H1 (cell line): ENCODE data around the gene GJD2. TPM values are rescaled to one million over a fixed set of nuclear protein-coding genes. Genes with fewer than 3 reads are reported as not detected.

Experiments
- CTCF ChIA-PET: fragments of 300-600 bp; sonication (Branson Sonifier 250); formaldehyde crosslinking; loops from one replicate; lab custom pipeline; 2021; ENCODE audit not compliant: partially characterized antibody; lab: Charles Lee
- POLR2A ChIA-PET: fragments of 300-600 bp; sonication (Branson Sonifier 250); formaldehyde crosslinking; loops from one replicate; lab custom pipeline; 2021; ENCODE audit warnings: inconsistent platforms; ENCODE audit not compliant: partially characterized antibody; lab: Charles Lee
- DNase-seq, 2 experiments: peaks; one replicate each; pipeline versions ENCODE4 v3.0.0 to v3.0.0-alpha.2; 2010 to 2022; ENCODE audit warnings: low spot score in 2 of 2, low read depth in 1 of 2, mixed read lengths in 1 of 2
- FAIRE-seq: peaks from 2 replicates; lab custom pipeline; 2011; peaks lifted over from hg19 to GRCh38; lab: Jason Lieb, UNC
- H2AFZ ChIP-seq: 2 replicates; pipeline ENCODE4 v1.8.1; 2012; ENCODE audit warnings: low read length, inconsistent platforms
- H2AK5ac ChIP-seq: 2 replicates; pipeline ENCODE4 v1.6.1; 2013; ENCODE audit warnings: low read depth, low read length
- H2BK120ac ChIP-seq: replicated peaks from 2 replicates; pipeline ENCODE3; 2013; ENCODE audit warnings: low read depth, low read length, inconsistent platforms
- H2BK12ac ChIP-seq: 2 replicates; pipeline ENCODE4 v1.6.1; 2013; ENCODE audit warnings: low read depth, low read length
- H2BK15ac ChIP-seq: 2 replicates; pipeline ENCODE4 v1.6.1; 2013; ENCODE audit warnings: low read length
- H2BK20ac ChIP-seq: 2 replicates; pipeline ENCODE4 v1.6.1; 2013; ENCODE audit warnings: low read length
- H2BK5ac ChIP-seq: 2 replicates; pipeline ENCODE4 v1.6.1; 2013; ENCODE audit warnings: low read depth, low read length
- H3K14ac ChIP-seq: 2 replicates; pipeline ENCODE4 v1.6.1; 2013; ENCODE audit warnings: inconsistent platforms; ENCODE audit not compliant: insufficient read length
- H3K18ac ChIP-seq: 2 replicates; pipeline ENCODE4 v1.6.1; 2013; ENCODE audit warnings: low read length; ENCODE audit errors: extremely low read depth
- H3K23ac ChIP-seq: 2 replicates; pipeline ENCODE4 v1.6.1; 2013; ENCODE audit warnings: inconsistent platforms; ENCODE audit not compliant: insufficient read length
- H3K23me2 ChIP-seq: 2 replicates; pipeline ENCODE4 v1.6.1; 2013; ENCODE audit warnings: low read depth, low read length
- H3K27ac ChIP-seq: 2 replicates; pipeline ENCODE4 v1.6.1; 2011; ENCODE audit warnings: low read depth, low read length, inconsistent platforms
- H3K27me3 ChIP-seq, 4 experiments: replicated peaks in 1 of 4; 1 replicate in 1 of 4; 2 replicates in 3 of 4; pipeline versions ENCODE4 v1.6.1 to v1.8.1; 2011 to 2013; ENCODE audit warnings: low read length in 3 of 4, mild to moderate bottlenecking in 3 of 4, inconsistent platforms in 2 of 4, mixed read lengths in 2 of 4, moderate library complexity in 1 of 4; ENCODE audit not compliant: control insufficient read depth in 3 of 4, insufficient read depth in 3 of 4; ENCODE audit errors: extremely low read depth in 1 of 4
- H3K36me3 ChIP-seq, 4 experiments: 2 replicates each; pipeline versions ENCODE4 v1.6.1 to v1.8.1; 2011 to 2013; ENCODE audit warnings: mild to moderate bottlenecking in 4 of 4, low read length in 3 of 4, moderate library complexity in 2 of 4, control low read depth in 1 of 4, inconsistent platforms in 1 of 4; ENCODE audit not compliant: insufficient read depth in 4 of 4, control insufficient read depth in 2 of 4
- H3K4ac ChIP-seq: replicated peaks from 2 replicates; pipeline ENCODE3; 2013; ENCODE audit warnings: low read length, low read depth, mixed read lengths, inconsistent platforms; ENCODE audit not compliant: insufficient read length
- H3K4me1 ChIP-seq, 4 experiments: replicated peaks in 1 of 4; 1 replicate in 1 of 4; 2 replicates in 3 of 4; pipeline versions ENCODE4 v1.6.1 to v1.8.1; 2011 to 2013; ENCODE audit warnings: low read length in 3 of 4, inconsistent platforms in 2 of 4, mixed read lengths in 1 of 4; ENCODE audit not compliant: insufficient read depth in 4 of 4, control insufficient read depth in 3 of 4
- H3K4me2 ChIP-seq, 2 experiments: 2 replicates each; pipeline versions ENCODE4 v1.6.1 to v1.8.1; 2011 to 2013; ENCODE audit warnings: low read depth in 2 of 2, low read length in 2 of 2, control low read depth in 1 of 2, inconsistent platforms in 1 of 2, mild to moderate bottlenecking in 1 of 2; ENCODE audit not compliant: insufficient read depth in 1 of 2
- H3K4me3 ChIP-seq, 4 experiments: fragments of 200-600, 300-600 bp in 1 of 4; sonication (generic), shearing (Covaris generic), sonication (Bioruptor Twin) in 1 of 4; 2 replicates each; pipeline versions ENCODE4 v1.5.1 to v1.8.1; 2011 to 2016; ENCODE audit warnings: low read length in 4 of 4, low read depth in 3 of 4, control low read depth in 2 of 4, inconsistent platforms in 2 of 4, mild to moderate bottlenecking in 2 of 4, mixed read lengths in 1 of 4, moderate library complexity in 1 of 4; ENCODE audit not compliant: insufficient read depth in 2 of 4; ENCODE audit errors: extremely low read depth in 1 of 4
- H3K56ac ChIP-seq: replicated peaks from 2 replicates; pipeline ENCODE3; 2013; ENCODE audit warnings: low read depth, mild to moderate bottlenecking, mixed read lengths, low read length, inconsistent platforms; ENCODE audit not compliant: insufficient read length
- H3K79me1 ChIP-seq: 2 replicates; pipeline ENCODE4 v1.6.1; 2013; ENCODE audit warnings: low read depth, low read length, control low read depth
- H3K79me2 ChIP-seq, 2 experiments: 2 replicates each; pipeline versions ENCODE4 v1.6.1 to v1.8.1; 2012 to 2013; ENCODE audit warnings: low read length in 2 of 2, mild to moderate bottlenecking in 2 of 2, inconsistent platforms in 1 of 2; ENCODE audit not compliant: insufficient read depth in 2 of 2, control insufficient read depth in 1 of 2
- H3K9ac ChIP-seq, 4 experiments: replicated peaks in 1 of 4; 1 replicate in 1 of 4; 2 replicates in 3 of 4; pipeline versions ENCODE4 v1.6.1 to v1.8.1; 2011 to 2013; ENCODE audit warnings: low read depth in 3 of 4, low read length in 3 of 4, control low read depth in 2 of 4, mild to moderate bottlenecking in 2 of 4, moderate library complexity in 2 of 4, inconsistent platforms in 1 of 4; ENCODE audit errors: extremely low read depth in 1 of 4
- H3K9me3 ChIP-seq, 2 experiments: 2 replicates each; pipeline versions ENCODE4 v1.6.1 to v1.8.1; 2012 to 2013; ENCODE audit warnings: mild to moderate bottlenecking in 2 of 2, moderate library complexity in 2 of 2, control low read depth in 1 of 2, inconsistent platforms in 1 of 2, low read depth in 1 of 2, low read length in 1 of 2, mixed read lengths in 1 of 2; ENCODE audit not compliant: insufficient read depth in 2 of 2
- H4K20me1 ChIP-seq, 2 experiments: replicated peaks in 1 of 2; 2 replicates each; pipeline versions ENCODE3 to v1.8.1; 2011 to 2013; ENCODE audit warnings: inconsistent platforms in 2 of 2, low read length in 2 of 2, mild to moderate bottlenecking in 1 of 2; ENCODE audit not compliant: insufficient read depth in 2 of 2, control insufficient read depth in 1 of 2
- H4K5ac ChIP-seq: 2 replicates; pipeline ENCODE4 v1.6.1; 2013; ENCODE audit warnings: low read length, low read depth, mixed read lengths, inconsistent platforms; ENCODE audit not compliant: insufficient read length
- H4K8ac ChIP-seq: 2 replicates; pipeline ENCODE4 v1.8.0; 2013; ENCODE audit warnings: mild to moderate bottlenecking, moderate library complexity, low read length, inconsistent platforms; ENCODE audit not compliant: insufficient read depth; ENCODE audit errors: extremely low read depth
- H4K91ac ChIP-seq: replicated peaks from 2 replicates; pipeline ENCODE3; 2013; ENCODE audit warnings: low read length, mixed read lengths, inconsistent platforms; ENCODE audit not compliant: insufficient read length
- ASH2L ChIP-seq: fragments of 200-600, 300-600 bp; sonication (generic); IDR thresholded peaks from one replicate; pipeline ENCODE4 v1.7.1; 2017; ENCODE audit warnings: low read length
- BCL11A ChIP-seq, 2 experiments: IDR thresholded peaks; one replicate each; pipeline ENCODE4 v1.6.1; 2011; ENCODE audit warnings: low read depth in 2 of 2, low read length in 2 of 2, mild to moderate bottlenecking in 2 of 2
- CHD1 ChIP-seq: IDR thresholded peaks from 2 replicates; pipeline ENCODE4 v1.6.1; 2012; ENCODE audit warnings: low read depth, low read length, improper control_type of control experiment
- CHD2 ChIP-seq: IDR thresholded peaks from 2 replicates; pipeline ENCODE4 v1.6.1; 2012; ENCODE audit warnings: low read length, improper control_type of control experiment
- CREB1 ChIP-seq: IDR thresholded peaks from 2 replicates; pipeline ENCODE4 v1.6.1; 2012; ENCODE audit warnings: inconsistent platforms
- FOSL1 ChIP-seq: IDR thresholded peaks from 2 replicates; pipeline ENCODE4 v1.6.1; 2011; ENCODE audit warnings: mild to moderate bottlenecking, low read depth, low read length, moderate library complexity; ENCODE audit not compliant: insufficient read depth
- JUND ChIP-seq: IDR thresholded peaks from 2 replicates; pipeline ENCODE4 v1.6.1; 2011; ENCODE audit warnings: mild to moderate bottlenecking, improper control_type of control experiment, low read length
- PHF8 ChIP-seq: fragments of 200-600 bp; sonication (generic); conservative IDR thresholded peaks from 2 replicates; pipeline ENCODE4 v1.7.1; 2012; ENCODE audit warnings: low read depth, mild to moderate bottlenecking, inconsistent platforms, low read length, moderate library complexity
- RXRA ChIP-seq: IDR thresholded peaks from 2 replicates; pipeline ENCODE4 v1.6.1; 2011; ENCODE audit warnings: low read depth, mild to moderate bottlenecking, low read length, moderate library complexity; ENCODE audit not compliant: insufficient read depth
- SIRT6 ChIP-seq: IDR thresholded peaks from one replicate; pipeline ENCODE4 v1.7.1; 2012; ENCODE audit warnings: low read length, inconsistent platforms
- SP1 ChIP-seq: IDR thresholded peaks from 2 replicates; pipeline ENCODE4 v1.6.1; 2011; ENCODE audit warnings: low read depth, low read length
- SP2 ChIP-seq: IDR thresholded peaks from 2 replicates; pipeline ENCODE4 v1.6.1; 2012; ENCODE audit warnings: mild to moderate bottlenecking, low read length, inconsistent platforms
- USF2 ChIP-seq: IDR thresholded peaks from 2 replicates; pipeline ENCODE4 v1.6.1; 2011; ENCODE audit warnings: low read length, improper control_type of control experiment
- YY1 ChIP-seq: IDR thresholded peaks from 2 replicates; pipeline ENCODE4 v1.6.1; 2011; ENCODE audit warnings: low read depth, mild to moderate bottlenecking, low read length
- WGBS, 2 experiments: shearing (Covaris generic) in 1 of 2; methylation state at CpG; one replicate each; pipeline versions ENCODE4 v1.1.6 to v1.1.7; 2013 to 2015; ENCODE audit warnings: low lambda C conversion rate in 2 of 2, mixed read lengths in 2 of 2, inconsistent platforms in 1 of 2, low coverage in 1 of 2, missing lambda C conversion rate in 1 of 2; ENCODE audit not compliant: insufficient replicate concordance in 2 of 2, insufficient coverage in 1 of 2, insufficient read length in 1 of 2; ENCODE audit errors: extremely low coverage in 1 of 2, missing lambda C conversion rate in 1 of 2; 5-methylcytosine and 5-hydroxymethylcytosine counted together
- polyA plus RNA-seq, 7 experiments: library from polyadenylated mRNA; depleted of rRNA in 3 of 7; stranded (reverse) in 5 of 7; unstranded in 2 of 7; fragments of >200 nt in 5 of 7; fragments of 200-250 nt in 2 of 7; gene quantifications; 1 replicate in 5 of 7; 2 replicates in 1 of 7; 4 replicates in 1 of 7; pipeline versions ENCODE4 v1.2.1 to v1.2.3, GENCODE V29; 2011 to 2013; ENCODE audit warnings: missing spikeins in 2 of 7, mixed read lengths in 2 of 7
- total RNA-seq: library from RNA; stranded (reverse); fragmentation: NEBNext Ultra II Directional; extraction: Animal tissue kit (Norgen Biotek cat#: 25700); gene quantifications from 2 replicates; pipeline ENCODE4 v1.2.1, GENCODE V29; 2021

GJD2 gene
- total and polyA plus RNA-seq, 2 of the 8 experiments (the other 6 are each of a cell fraction or from before 2014, with no cell fraction given), result 0.39 to 0.54 TPM

DNA sequence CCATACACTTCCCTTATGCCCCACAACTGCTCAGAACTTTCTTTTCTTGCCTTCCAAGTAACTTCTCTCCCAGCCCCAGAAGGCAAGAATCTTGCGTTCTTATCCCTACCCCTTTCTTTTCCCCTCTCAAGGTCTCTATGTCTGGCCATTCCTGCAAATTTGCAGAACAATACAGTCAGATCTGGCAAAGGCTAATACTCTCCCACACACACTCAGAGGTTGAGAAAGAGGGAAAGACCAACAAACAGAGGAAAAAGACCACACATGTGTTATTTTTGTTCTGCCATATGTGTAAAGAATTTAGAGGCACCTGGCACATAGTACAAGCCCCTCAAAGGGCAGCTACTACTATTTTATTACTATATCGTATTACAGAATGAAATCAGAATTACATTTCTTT lies 25.7 kb downstream of the GJD2 start:
- ChIA-PET CTCF (no interaction called here), POLR2A (no interaction called here)
- no peak for FAIRE-seq
- DNase-seq, result no peak
- no peak overlapping the region for H2BK5ac ChIP-seq
- H2AFZ ChIP-seq, result no peak overlapping the region
- H3K27ac ChIP-seq, result no peak overlapping the region
- no peak overlapping the region for H3K4ac ChIP-seq
- no peak overlapping the region for H3K14ac ChIP-seq
- no peak overlapping the region for H3K4me2 ChIP-seq
- no peak overlapping the region for H2BK20ac ChIP-seq
- no peaks in the 10 kb centered on the region for H3K36me3 ChIP-seq
- H3K9ac ChIP-seq, result no peak overlapping the region
- peaks cover 0 to 9% (median 2%) of the 10 kb centered on the region in 4 experiments; a peak in 4 of 7 replicates for H3K4me1 ChIP-seq
- no peak overlapping the region for H3K4me3 ChIP-seq
- no peaks in the 10 kb centered on the region for H3K23me2 ChIP-seq
- H4K91ac ChIP-seq, result no peak overlapping the region
- H3K79me1 ChIP-seq, result no peaks in the 10 kb centered on the region
- no peaks in the 10 kb centered on the region for H3K27me3 ChIP-seq
- no peaks in the 10 kb centered on the region for H3K79me2 ChIP-seq
- no peak overlapping the region for H3K56ac ChIP-seq
- H2AK5ac ChIP-seq, result no peak overlapping the region
- no peak overlapping the region for H4K8ac ChIP-seq
- no peak overlapping the region for H2BK15ac ChIP-seq
- H2BK120ac ChIP-seq, result no peak overlapping the region
- H3K18ac ChIP-seq, result no peak overlapping the region
- H4K20me1 ChIP-seq, result no peaks in the 10 kb centered on the region
- H3K23ac ChIP-seq, result no peak overlapping the region
- no peak overlapping the region for H2BK12ac ChIP-seq
- WGBS, 2 experiments, result 53% methylated on average over 2 of the region's 2 CpGs; no CpG with 5 or more reads in 1 of the 2 experiments
- H3K9me3 ChIP-seq, result 0 out of 4 replicates have a peak, but pooled peaks cover 0 to 3% of the 10 kb centered on the region in 2 experiments
- H4K5ac ChIP-seq, result no peak overlapping the region
- TF ChIP-seq USF2 (no peak), CHD1 (no peak), CREB1 (no peak), JUND (no peak), SP2 (no peak), ASH2L (no peak), PHF8 (no peak), SP1 (no peak), YY1 (no peak), BCL11A (IDR thresholded peaks at IDR 0.05; ENCODE audit: low read depth in 2 of 2, low read length in 2 of 2) (no peak), FOSL1 (no peak), RXRA (no peak), SIRT6 (no peak), CHD2 (no peak)
